Peyer's patch (tissue), 4 donors: ENCODE measurements around the gene ZIC4. TPM values are rescaled to one million over a fixed set of nuclear protein-coding genes. Genes with fewer than 3 reads are reported as not detected.

ENCODE experiments used
- DNase-seq, 3 donors: peaks; one replicate each; pipeline ENCODE4 v3.0.0-alpha.2; 2017 to 2019
- H3K27ac ChIP-seq, 4 donors: fragments of 200-600 bp; sonication (generic); one replicate each; pipeline ENCODE4 v1.5.1; 2016 to 2019
- H3K27me3 ChIP-seq, 2 donors: fragments of 200-600 bp; sonication (generic); one replicate each; pipeline ENCODE4 v1.5.1; 2019
- H3K36me3 ChIP-seq, 3 donors: fragments of 200-600 bp; sonication (generic); one replicate each; pipeline ENCODE4 v1.5.1; 2016 to 2019
- H3K4me1 ChIP-seq, 4 donors: fragments of 200-600 bp; sonication (generic); one replicate each; pipeline ENCODE4 v1.5.1; 2016 to 2019
- H3K4me3 ChIP-seq, 4 donors: fragments of 200-600 bp; sonication (generic); 1 replicate in 3 of 4; 2 replicates in 1 of 4; pipeline ENCODE4 v1.5.1; 2016 to 2019; ENCODE audit warnings: mild to moderate bottlenecking in 1 of 4
- H3K9me3 ChIP-seq, 4 donors: fragments of 200-600 bp; sonication (generic); one replicate each; pipeline ENCODE4 v1.5.1; 2016 to 2019; ENCODE audit warnings: mild to moderate bottlenecking in 1 of 4
- CTCF ChIP-seq, 6 experiments: fragments of 450-650 bp in 4 of 6; fragments of 200-600 bp in 2 of 6; sonication (generic) in 1 of 6; IDR thresholded peaks; one replicate each; pipeline ENCODE4 v1.5.1; 2017 to 2019; ENCODE audit warnings: antibody characterized with exemption in 6 of 6, mild to moderate bottlenecking in 3 of 6, moderate library complexity in 1 of 6
- POLR2A ChIP-seq, 2 donors: fragments of 450-650 bp; IDR thresholded peaks; one replicate each; pipeline ENCODE4 v1.5.1; 2017; ENCODE audit warnings: antibody characterized with exemption in 2 of 2, mild to moderate bottlenecking in 2 of 2, moderate library complexity in 2 of 2
- total RNA-seq, 4 donors: library from RNA; depleted of rRNA; stranded (reverse); fragments of >200 nt; gene quantifications; one replicate each; pipeline ENCODE4 v1.1.0, GENCODE V29; 2016

ZIC4 gene
- total RNA-seq, 4 donors from 2014 or later: not detected

GRCh38 chr3:147351301-147351700 lies 55.0 kb downstream of the ZIC4 start:
- TF ChIP-seq CTCF (IDR thresholded peaks at IDR 0.05) (no peak), POLR2A (IDR thresholded peaks at IDR 0.05) (no peak)
- H3K4me1 ChIP-seq: no peaks in the 10 kb centered on the region
- H3K9me3 ChIP-seq: no peaks in the 10 kb centered on the region
- no peak overlapping the region for H3K4me3 ChIP-seq
- no peak for DNase-seq
- H3K27me3 ChIP-seq: peaks cover 0 to 17% of the 10 kb centered on the region in 2 donors
- H3K27ac ChIP-seq: no peak overlapping the region
- no peaks in the 10 kb centered on the region for H3K36me3 ChIP-seq

GRCh38 chr3:147348976-147349375 lies 57.4 kb downstream of the ZIC4 start:
- Histone ChIP-seq H3K27ac (no peak overlapping the region), H3K4me3 (no peak overlapping the region), H3K27me3 (no peaks in the 10 kb centered on the region), H3K9me3 (no peaks in the 10 kb centered on the region), H3K36me3 (no peaks in the 10 kb centered on the region), H3K4me1 (no peaks in the 10 kb centered on the region)
- TF ChIP-seq POLR2A (IDR thresholded peaks at IDR 0.05) (no peak), CTCF (IDR thresholded peaks at IDR 0.05) (no peak)
- no peak for DNase-seq

- Histone ChIP-seq H3K4me3 (no peak overlapping the region), H3K27ac (no peak overlapping the region), H3K9me3 (no peaks in the 10 kb centered on the region), H3K36me3 (no peaks in the 10 kb centered on the region), H3K4me1 (no peaks in the 10 kb centered on the region), H3K27me3 (no peaks in the 10 kb centered on the region)
- no peak for TF ChIP-seq POLR2A (IDR thresholded peaks at IDR 0.05)
- no peak for DNase-seq
These were observed 62.4 kb downstream of the ZIC4 start for GRCh38 chr3:147343926-147344325.

- H3K36me3 ChIP-seq: no peaks in the 10 kb centered on the region
- TF ChIP-seq POLR2A (IDR thresholded peaks at IDR 0.05): no peak
- no peak for TF ChIP-seq CTCF (IDR thresholded peaks at IDR 0.05)
- DNase-seq: no peak
- H3K4me3 ChIP-seq: no peak overlapping the region
- H3K4me1 ChIP-seq: no peaks in the 10 kb centered on the region
- H3K9me3 ChIP-seq: no peaks in the 10 kb centered on the region
- no peaks in the 10 kb centered on the region for H3K27me3 ChIP-seq
- no peak overlapping the region for H3K27ac ChIP-seq
These were observed 64.6 kb downstream of the ZIC4 start for GRCh38 chr3:147341727-147342126.

GRCh38 chr3:147336543-147337278 lies 69.6 kb downstream of the ZIC4 start:
- Histone ChIP-seq H3K4me3 (no peak overlapping the region), H3K9me3 (no peaks in the 10 kb centered on the region), H3K36me3 (no peaks in the 10 kb centered on the region), H3K4me1 (no peaks in the 10 kb centered on the region), H3K27me3 (no peaks in the 10 kb centered on the region), H3K27ac (no peak overlapping the region)
- DNase-seq: no peak
- TF ChIP-seq POLR2A (IDR thresholded peaks at IDR 0.05) (no peak), CTCF (IDR thresholded peaks at IDR 0.05) (no peak)

Other genes starting within 250 kb of the ZIC4 start
- gene ZIC1, start 2.8 kb upstream of the ZIC4 start, total RNA-seq: 1 to 10 TPM in 3 of 4 donors, not detected in 1; 1.6 to 2.5 (median 1.7) TPM